GM18867 (cell line): Measurements from ENCODE around the gene C6orf89.

Experiments used
- ATAC-seq: cut with Tn5 transposase; IDR thresholded peaks from one replicate; pipeline ENCODE4 v1.9.1; 2021; ENCODE audit warnings: mild to moderate bottlenecking, moderate library complexity; ENCODE audit not compliant: unreplicated experiment

C6orf89 gene

DNA sequence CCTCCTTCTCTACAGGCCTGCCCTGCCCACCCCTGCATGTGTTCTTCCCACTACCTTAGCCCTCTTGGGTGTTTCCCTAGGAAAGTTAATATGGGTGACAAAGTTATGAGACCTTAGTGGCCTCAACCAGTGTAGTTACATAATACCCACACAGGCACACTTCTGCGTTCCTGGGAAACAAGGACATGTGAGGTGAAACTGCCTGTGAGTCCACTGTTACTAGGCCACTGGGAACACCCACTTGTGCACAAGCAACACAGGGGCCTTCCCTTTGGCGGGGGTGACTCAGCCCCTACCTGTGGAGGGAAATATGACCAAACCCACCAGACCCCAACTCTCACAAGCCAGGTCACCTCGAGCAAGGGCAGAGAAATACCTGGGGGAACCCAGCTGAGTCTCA, 81.5 kb downstream of the C6orf89 start:
- ATAC-seq = no peak

DNA sequence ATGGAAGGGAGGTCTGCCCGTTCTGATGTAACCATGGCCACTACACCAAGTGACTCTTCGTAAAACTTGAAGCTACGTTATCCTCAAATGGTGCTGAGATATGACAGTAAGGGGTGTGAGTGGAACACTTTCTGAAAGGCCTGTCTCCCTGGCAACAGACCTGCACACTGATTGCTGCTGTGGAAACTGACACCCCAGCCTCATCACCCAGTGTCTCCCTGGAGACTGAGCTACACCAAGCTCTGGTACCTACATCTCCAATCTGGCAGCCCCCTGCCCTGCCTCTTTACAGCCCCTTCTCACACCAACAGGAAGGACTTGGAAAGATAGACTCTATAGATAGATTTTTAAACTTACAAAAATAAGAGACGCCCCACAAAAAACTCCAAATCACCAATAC, 82.0 kb downstream of the C6orf89 start:
- ATAC-seq = no peak

DNA sequence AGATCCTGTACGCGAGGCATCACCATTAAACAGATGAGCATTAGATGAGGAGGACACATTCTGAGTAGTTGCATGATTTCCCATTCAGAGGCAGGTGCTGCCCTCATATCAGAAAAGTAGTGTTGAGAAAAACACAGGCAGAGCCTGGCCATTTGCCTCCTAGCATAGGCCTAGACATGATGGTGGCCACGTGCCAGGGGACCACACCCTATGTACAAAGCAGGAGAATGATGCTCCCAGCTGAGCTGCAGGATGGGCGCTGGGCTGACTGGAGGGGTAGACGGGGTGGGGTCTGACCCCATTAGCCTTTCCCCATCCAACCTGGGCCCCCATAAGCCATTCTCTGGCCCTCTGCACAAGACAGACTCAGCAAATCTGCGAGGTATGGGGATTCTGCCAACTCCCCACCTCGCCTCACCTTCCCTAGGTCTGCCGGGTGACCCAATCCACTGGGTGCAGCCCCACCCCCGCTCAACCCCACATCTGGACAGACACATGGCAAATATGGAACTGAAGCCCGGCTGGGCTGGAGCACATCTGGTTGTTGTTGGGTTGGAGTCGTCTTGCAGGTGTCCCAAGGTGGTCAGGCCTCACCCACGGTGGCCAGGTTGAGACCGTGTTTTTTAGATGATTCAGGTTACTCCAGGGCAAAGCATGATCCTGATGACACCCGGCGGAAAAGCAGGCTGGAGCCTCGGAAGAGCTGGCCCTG, 82.7 kb downstream of the C6orf89 start:
- no peak for ATAC-seq

DNA sequence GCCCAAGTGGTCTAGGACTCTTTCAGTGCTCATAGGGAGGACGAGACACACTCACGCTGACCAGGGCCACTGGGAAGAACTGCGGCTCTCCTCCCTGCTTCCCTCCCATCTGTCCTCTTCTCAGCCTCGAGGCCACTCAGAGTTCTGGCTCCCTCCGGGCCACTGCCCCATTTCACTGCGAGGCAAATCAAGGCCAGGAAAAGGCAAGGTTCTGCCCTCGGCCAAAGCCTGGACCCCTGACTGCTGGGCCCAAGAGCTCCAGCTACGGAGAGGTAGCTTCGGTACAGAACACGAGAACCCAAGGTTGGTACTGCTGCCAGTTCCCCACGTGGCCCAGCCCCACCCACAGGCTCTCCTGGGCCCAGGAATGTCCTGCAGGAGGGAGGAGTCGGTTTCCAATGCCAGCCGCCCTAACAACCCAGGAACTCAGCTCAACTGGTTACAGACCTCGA, 83.5 kb downstream of the C6orf89 start:
- no peak for ATAC-seq

DNA sequence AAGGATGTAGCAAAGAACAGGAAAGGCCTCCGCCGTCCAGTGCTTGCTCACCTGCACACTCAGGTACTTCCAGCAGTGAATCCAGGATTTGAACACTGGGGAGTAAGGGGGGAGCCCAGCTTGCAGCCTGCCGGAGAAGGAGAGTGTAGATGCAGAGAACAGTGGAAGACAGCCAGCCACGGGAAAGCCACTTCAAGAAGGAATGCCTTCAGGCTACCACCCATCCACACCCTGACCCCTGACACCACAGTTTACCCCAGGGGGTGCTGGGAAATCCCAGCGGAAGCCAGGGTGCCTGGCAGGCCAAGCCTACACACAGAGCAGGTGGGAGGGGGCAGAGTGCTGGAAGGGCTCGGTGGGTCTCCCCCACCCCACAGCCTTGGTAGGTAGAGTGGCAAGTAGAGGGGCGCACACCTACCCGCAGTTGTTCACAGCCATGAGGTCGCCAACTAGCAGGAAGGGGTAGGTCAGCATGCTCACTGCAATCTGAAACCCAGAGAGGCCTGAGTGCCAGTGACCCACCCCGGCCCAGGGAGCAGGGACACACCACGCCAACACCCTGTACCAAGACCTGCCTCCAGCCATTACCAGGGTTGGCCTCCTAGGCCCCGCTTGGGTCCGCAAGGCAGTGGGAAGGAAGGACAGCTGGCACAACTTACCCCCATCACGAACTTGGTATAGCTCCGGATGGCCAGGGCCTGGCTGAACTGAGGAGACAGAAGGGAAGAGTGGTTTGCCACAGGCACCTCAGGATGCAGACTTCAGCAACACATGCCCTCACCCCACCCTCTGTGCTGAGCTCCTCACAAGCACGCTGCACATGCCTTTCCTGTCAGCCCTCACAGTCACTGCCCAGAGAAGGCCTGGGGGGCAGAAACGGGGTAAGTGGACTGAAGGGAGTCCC, 84.5 kb downstream of the C6orf89 start:
- ATAC-seq = no peak

DNA sequence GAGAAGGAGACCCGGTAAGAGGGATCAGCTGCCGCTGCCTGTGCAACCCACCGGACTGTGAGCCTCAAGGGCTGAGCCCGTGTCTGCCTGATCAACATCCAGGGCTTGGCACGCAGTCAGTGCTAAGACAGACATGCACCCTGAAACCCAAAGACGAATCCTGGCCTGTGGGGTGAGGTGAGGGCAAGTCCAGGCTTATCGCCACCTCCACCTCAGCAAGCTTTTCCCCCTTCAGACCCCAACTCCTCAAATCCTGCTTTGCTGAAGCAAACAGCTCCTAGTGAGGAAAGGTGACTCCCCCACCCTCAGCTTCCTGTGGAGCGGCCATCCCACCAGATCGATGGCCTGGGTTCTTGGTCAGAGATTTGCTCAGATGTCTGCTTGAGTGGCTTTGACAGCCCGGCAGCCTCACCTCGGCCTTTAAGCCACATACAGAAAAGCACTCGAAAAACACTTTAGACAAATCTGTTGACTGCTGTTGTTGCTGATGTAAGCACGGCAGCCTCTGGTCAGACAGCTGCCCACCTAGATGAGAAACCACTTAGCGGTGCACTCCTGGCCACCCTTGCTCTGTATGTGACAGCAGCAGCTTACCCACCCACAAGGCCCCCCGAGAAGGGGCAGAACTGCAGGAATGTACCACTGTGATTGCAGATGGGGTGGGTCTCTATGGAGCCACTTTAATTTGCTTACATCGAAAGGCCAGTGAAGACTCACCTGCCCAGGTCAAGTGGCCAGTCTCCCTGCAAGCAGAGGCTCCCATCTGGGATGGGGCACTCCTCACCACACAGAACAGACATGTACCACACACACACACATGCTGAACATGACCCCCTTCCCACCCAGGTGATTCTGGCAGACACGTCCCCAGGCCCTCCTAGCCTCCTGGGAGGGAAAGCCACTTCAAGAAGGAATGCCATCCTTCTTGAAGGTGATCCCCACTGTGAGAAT, 85.4 kb downstream of the C6orf89 start:
- no peak for ATAC-seq

DNA sequence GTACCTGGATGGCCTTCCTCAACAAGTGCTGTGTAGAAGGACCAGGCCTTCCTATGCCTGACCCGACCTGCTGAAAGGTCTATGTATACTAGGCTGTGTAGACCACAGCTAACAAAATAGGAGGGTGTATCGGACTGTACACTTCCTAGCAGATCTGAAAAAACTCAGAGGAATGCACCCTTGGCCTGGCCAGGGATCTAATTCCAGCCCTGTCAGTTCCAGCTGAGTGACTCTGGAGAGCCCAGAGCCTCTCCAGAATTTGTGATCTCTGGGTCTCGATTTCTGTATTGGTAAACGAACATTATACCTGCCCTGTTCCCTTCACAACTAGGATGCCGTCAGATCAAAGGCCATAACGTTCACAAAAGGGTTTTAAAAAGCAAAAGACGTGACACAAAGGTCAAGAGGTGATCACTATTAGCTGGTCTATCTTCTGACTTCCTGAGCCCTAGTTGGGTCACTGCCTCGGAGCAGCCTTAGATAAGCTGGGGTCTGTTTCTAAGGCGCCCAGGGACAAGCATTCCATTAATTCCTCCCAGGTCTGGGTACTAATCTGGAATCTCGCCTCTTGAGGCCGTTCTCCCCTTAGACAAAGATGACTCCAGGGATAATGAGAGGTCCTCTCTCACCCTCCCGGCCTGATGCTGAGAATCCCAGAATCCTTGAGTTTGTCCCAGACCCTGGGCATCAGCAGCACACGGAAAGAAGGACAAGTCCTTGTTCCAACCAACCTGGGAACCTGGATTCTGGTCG, 86.3 kb downstream of the C6orf89 start:
- ATAC-seq = no peak

DNA sequence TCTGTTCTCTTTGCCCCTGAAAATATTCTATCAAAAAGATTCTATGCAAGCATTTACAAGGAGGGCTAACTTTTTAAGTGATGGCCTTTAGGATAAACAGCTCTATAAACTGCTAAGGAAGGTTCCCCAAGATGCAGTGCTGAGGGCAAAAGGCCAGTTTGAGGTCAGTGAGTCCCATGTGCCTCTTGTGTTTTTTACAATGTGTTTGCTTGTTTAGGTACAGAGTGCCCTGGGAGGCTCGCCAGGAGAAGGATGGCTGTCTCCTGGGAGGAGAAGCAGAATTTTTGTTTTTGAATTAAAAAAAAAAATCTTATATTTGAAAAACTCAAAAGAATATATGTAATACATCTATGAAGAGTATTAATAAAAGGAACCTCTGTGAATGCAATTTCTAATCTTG, 87.4 kb downstream of the C6orf89 start:
- ATAC-seq = no peak

DNA sequence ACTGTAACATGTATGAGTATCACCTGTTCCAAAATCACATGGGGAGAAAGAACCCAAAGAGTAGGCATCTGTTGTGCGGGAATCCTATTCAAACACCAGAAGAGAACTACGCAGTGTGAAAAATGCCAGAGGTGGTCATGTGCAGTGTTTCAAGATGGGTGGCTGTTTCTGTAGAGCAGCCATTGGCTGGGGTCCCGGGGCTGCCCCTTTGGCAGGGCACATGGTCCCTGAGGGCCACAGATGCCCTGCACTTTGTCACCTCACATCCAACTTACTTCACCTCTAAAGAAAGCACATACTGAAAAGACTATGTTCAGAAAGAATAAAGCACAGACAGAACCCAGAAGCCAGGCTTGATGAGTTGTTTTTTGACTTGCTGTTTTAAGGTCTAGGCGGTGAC, 87.9 kb downstream of the C6orf89 start:
- ATAC-seq = no peak

DNA sequence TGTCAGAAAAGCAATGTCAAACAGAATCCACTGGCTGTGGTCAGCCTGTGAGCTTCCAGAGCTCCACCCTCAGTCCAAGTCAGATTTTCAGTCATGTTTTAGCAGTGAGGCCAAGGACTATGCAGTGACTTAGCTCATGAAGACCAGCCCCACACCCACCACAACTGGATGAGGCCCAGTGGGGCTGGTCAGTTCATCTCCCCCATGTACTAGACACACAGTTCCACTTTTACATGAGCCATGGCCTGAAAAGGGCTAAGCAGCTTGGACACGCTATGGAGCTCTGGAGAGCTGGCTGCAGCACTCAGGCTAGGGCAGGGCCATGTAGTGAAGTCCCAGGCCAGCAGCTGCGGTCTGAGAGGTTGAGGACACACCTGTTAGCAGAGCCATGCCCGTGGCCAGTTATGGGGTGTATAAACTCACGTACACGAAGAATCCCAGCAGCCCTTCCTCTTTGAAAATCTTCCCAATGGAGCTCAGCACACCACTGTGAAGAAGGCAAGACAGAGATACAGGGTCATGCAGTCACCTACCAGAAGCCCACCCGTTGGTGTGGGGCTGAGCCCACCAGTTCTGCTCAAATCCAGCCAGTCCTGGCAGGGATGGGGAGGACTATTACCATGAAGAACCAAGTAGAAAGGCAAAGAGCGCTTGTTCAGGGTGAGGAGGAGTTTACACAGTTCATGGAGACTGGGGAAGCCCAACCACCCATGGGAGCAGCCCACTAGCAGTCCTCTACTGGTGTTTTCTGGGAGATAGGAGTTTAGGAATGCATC, 89.7 kb downstream of the C6orf89 start:
- no peak for ATAC-seq

DNA sequence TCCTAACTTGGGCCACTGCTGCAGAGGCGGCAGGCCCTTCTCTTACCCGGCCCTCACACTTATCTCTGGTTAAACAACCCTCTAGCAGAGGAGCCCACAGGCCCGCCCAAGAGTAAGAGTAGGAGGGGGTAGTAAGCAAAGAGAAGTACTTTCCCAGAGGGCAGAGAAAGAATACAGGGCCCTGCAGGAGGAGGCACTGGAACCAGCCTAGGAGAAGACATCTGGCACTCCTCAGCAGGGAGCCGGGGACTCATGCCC, 90.2 kb downstream of the C6orf89 start:
- ATAC-seq = no peak

DNA sequence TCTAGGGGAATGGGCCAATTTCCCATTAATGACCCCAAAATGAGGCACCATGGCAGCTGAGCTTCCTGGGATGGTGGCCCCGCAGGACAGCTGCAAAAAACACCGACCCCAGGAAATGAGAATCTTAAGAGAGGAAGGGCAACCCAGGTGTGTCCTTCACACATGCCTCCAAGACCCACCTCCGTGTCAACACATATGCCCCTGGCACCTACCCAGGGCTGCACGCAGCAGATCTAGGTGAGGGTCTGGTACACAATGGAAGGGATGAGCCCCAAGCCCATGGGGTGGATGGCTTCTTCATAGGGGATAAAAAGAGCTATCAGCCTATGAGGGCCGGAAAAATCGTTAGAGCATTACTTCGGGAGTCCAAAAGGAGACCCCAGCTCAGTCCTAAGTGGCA, 90.8 kb downstream of the C6orf89 start:
- no peak for ATAC-seq

DNA sequence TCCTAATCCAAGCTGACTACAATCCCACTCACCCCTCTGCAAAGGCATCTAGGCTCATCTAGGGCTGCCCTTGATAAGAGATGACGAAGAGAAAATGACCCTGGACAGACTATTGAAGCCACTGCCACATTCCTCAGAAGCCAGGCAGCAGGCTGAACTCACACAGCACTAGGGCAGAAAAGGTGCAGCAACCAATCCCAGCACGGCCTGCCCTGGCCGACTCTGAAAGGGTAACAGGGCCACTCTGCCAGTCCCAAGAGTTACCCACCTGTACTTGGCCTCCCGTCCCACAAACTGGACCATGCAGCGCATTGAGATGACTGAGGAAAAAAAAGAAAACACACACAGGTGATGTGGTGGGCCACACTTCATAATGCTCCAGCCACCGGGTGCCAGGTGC, 91.2 kb downstream of the C6orf89 start:
- no peak for ATAC-seq

DNA sequence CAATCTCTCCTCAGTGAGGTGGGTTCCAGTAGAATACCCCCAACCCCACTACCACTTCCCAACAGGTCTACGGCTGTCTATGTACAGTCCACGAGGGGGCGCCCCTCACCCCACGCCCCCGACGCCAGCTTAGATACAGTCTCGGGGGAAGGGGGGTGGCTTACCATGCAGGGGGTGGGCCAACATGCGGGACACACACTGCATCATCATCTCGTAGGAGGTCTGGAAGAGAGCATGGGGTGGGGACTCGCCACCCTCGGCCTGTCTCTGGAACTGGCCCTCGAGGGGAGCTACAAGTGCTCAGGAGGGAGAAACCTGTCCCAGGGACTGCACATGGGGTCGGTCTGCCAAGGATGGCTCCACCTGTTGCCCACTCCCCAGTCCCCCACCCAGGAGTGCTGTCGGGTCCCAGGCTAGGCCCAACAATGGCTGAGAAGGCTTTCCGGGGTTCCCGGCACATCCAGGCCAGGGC, 91.8 kb downstream of the C6orf89 start:
- ATAC-seq = no peak
